HepG2 (cell line): ENCODE data around the gene MAN1C1. TPM values are rescaled to one million over a fixed set of nuclear protein-coding genes. Genes with fewer than 3 reads are reported as not detected.

Experiments used
- ARNT ChIP-seq: fragments of 450-650 bp; IDR thresholded peaks from 2 replicates; pipeline ENCODE4 v1.6.1; 2017
- EP300 ChIP-seq, 3 experiments: sonication (generic) in 1 of 3; formaldehyde crosslinking in 1 of 3; IDR thresholded peaks; 2 replicates each; pipeline versions ENCODE4 v1.5.1 to v1.6.1; 2011 to 2020; ENCODE audit warnings: low read depth in 2 of 3, low read length in 2 of 3, borderline replicate concordance in 1 of 3, improper control_type of control experiment in 1 of 3, mild to moderate bottlenecking in 1 of 3, missing genetic modification reagents in 1 of 3, moderate library complexity in 1 of 3
- ERF ChIP-seq: IDR thresholded peaks from 2 replicates; pipeline ENCODE4 v1.6.1; 2018; ENCODE audit warnings: missing biosample characterization, missing genetic modification reagents
- FOXK1 ChIP-seq: sonication (generic); formaldehyde crosslinking; IDR thresholded peaks from 2 replicates; pipeline ENCODE4 v1.4.0; 2020; ENCODE audit warnings: low read depth, missing genetic modification reagents, borderline replicate concordance
- HMGA1 ChIP-seq: sonication (generic); formaldehyde crosslinking; conservative IDR thresholded peaks from 2 replicates; pipeline ENCODE4 v1.4.0; 2020; ENCODE audit warnings: missing genetic modification reagents
- IKZF1 ChIP-seq: fragments of 450-650 bp; IDR thresholded peaks from 2 replicates; pipeline ENCODE4 v1.7.1; 2016
- MED13 ChIP-seq: sonication (generic); formaldehyde crosslinking; IDR thresholded peaks from 2 replicates; pipeline ENCODE4 v1.5.0; 2020; ENCODE audit warnings: missing genetic modification reagents
- NKX3-1 ChIP-seq: sonication (generic); formaldehyde crosslinking; IDR thresholded peaks from 2 replicates; pipeline ENCODE4 v1.5.0; 2020; ENCODE audit warnings: missing genetic modification reagents
- PHF21A ChIP-seq: sonication (generic); formaldehyde crosslinking; IDR thresholded peaks from 2 replicates; pipeline ENCODE4 v1.5.0; 2020; ENCODE audit warnings: mild to moderate bottlenecking, missing genetic modification reagents
- RARG ChIP-seq: sonication (generic); formaldehyde crosslinking; IDR thresholded peaks from 2 replicates; pipeline ENCODE4 v1.4.0; 2020; ENCODE audit warnings: low read depth, mild to moderate bottlenecking, missing genetic modification reagents
- TCF12 ChIP-seq, 2 experiments: fragments of 450-650 bp in 1 of 2; sonication (generic) in 1 of 2; formaldehyde crosslinking in 1 of 2; IDR thresholded peaks; 2 replicates each; pipeline versions ENCODE4 v1.6.1 to v1.8.0; 2017 to 2022; ENCODE audit warnings: antibody characterized with exemption in 1 of 2, mild to moderate bottlenecking in 1 of 2, missing genetic modification reagents in 1 of 2, moderate library complexity in 1 of 2
- ZBTB42 ChIP-seq: sonication (generic); formaldehyde crosslinking; IDR thresholded peaks from 2 replicates; pipeline ENCODE4 v1.5.0; 2020; ENCODE audit warnings: mild to moderate bottlenecking, missing genetic modification reagents
- ZFX ChIP-seq: sonication (generic); formaldehyde crosslinking; IDR thresholded peaks from 2 replicates; pipeline ENCODE4 v1.4.0; 2020; ENCODE audit warnings: mild to moderate bottlenecking, low read depth, missing genetic modification reagents, moderate library complexity
- ZNF274 ChIP-seq: sonication (generic); formaldehyde crosslinking; IDR thresholded peaks from 2 replicates; pipeline ENCODE4 v1.5.1; 2020; ENCODE audit warnings: mild to moderate bottlenecking, missing genetic modification reagents
- ZNF354B ChIP-seq: sonication (generic); formaldehyde crosslinking; IDR thresholded peaks from 2 replicates; pipeline ENCODE4 v1.8.0; 2022; ENCODE audit warnings: mild to moderate bottlenecking, missing genetic modification reagents
- ZNF674 ChIP-seq: sonication (generic); formaldehyde crosslinking; IDR thresholded peaks from 2 replicates; pipeline ENCODE4 v1.5.0; 2020; ENCODE audit warnings: low read depth, mild to moderate bottlenecking, missing genetic modification reagents
- ZNF709 ChIP-seq: sonication (generic); formaldehyde crosslinking; IDR thresholded peaks from 2 replicates; pipeline ENCODE4 v1.5.0; 2020; ENCODE audit warnings: mild to moderate bottlenecking, missing genetic modification reagents
- ZNF788 ChIP-seq: sonication (generic); formaldehyde crosslinking; IDR thresholded peaks from 2 replicates; pipeline ENCODE4 v1.5.0; 2020; ENCODE audit warnings: mild to moderate bottlenecking, missing genetic modification reagents, borderline replicate concordance
- polyA plus RNA-seq, 8 experiments: library from polyadenylated mRNA; depleted of rRNA in 3 of 8; stranded (reverse) in 7 of 8; unstranded in 1 of 8; fragments of >200 nt; fragmentation: Illumina TruSeq in 4 of 8; extraction: Trizol in 4 of 8; gene quantifications; 2 replicates each; pipeline versions ENCODE4 v1.2.1 to v1.2.3, GENCODE V29; 2011 to 2016; ENCODE audit warnings: low read depth in 4 of 8, missing spikeins in 1 of 8, mixed read lengths in 1 of 8; ENCODE audit not compliant: insufficient read depth in 1 of 8
- total RNA-seq, 5 experiments: library from RNA; depleted of rRNA; stranded (reverse); fragments of >200 nt; fragmentation: Illumina TruSeq; extraction: Trizol; gene quantifications; 2 replicates each; pipeline ENCODE4 v1.2.3, GENCODE V29; 2016; ENCODE audit warnings: low read depth in 1 of 5
- TF ChIP-seq, protein P1 (sequence below): sonication (generic); formaldehyde crosslinking; IDR thresholded peaks from 2 replicates; pipeline ENCODE4 v1.4.0; 2020; ENCODE audit warnings: missing genetic modification reagents
- TF ChIP-seq, protein P2 (sequence below): sonication (generic); formaldehyde crosslinking; IDR thresholded peaks from 2 replicates; pipeline ENCODE4 v1.8.1; 2023; ENCODE audit warnings: mild to moderate bottlenecking, missing genetic modification reagents
- TF ChIP-seq, protein P3 (sequence below): sonication (generic); formaldehyde crosslinking; IDR thresholded peaks from 2 replicates; pipeline ENCODE4 v1.9.0; 2022; ENCODE audit warnings: low read depth, missing genetic modification reagents
- TF ChIP-seq, protein P4 (sequence below): sonication (generic); formaldehyde crosslinking; IDR thresholded peaks from 2 replicates; pipeline ENCODE4 v1.4.0; 2020; ENCODE audit warnings: mild to moderate bottlenecking, missing genetic modification reagents
- TF ChIP-seq, protein P5 (sequence below): sonication (generic); formaldehyde crosslinking; IDR thresholded peaks from 2 replicates; pipeline ENCODE4 v1.8.1; 2023; ENCODE audit warnings: missing genetic modification reagents, mild to moderate bottlenecking, borderline replicate concordance
- TF ChIP-seq, protein P6 (sequence below): sonication (generic); formaldehyde crosslinking; IDR thresholded peaks from 2 replicates; pipeline ENCODE4 v1.5.0; 2020; ENCODE audit warnings: missing genetic modification reagents

The MAN1C1 gene
- total and polyA plus RNA-seq, 2 of the 13 experiments (the other 11 are each of a cell fraction or from before 2014, with no cell fraction given), result 0.18 to 0.49 TPM

DNA sequence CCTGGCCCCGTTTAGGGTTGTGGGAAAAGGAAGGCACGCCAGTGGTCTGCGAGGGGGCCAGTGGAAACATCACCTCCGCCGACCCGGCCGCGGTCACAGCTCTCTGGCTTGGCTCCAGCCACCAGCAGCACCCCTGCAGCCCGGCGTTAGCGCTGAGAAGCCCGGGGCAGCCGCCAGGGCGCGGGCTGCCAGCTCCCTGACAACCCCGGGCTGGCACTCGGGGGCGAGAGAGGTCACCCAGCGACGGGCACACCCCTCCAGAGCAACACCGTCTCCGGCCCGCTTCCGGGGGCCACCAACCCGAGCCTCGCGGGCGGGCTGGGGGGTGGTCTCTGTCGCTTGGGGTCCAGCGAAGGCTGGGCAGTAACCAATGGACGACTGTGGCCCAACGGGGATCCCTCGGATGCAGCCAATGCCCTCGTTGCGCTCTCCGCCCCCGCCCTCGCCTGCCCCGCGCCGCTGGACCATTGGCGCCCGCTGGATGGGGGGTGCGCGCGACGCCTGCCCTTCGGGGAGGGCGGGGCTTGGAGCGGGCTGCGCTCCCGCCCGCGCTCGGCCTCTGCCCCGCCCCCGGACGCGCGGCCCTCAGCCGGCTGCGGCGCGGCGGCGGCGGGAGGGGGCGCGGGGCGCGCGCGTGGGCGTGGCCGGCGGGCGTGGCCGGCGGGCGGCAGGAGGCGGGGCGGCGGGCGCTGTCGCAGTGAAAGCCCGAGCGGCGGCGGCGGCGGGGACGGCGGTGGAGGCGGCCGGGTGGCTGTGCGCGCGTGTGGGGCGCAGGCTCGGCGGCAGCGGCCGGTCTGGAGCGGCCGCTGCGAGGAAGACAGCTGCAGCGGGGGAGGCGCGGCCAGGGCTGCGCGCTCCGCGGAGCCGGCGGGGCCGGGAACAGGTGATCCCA is at the start of gene MAN1C1 (continued):
- TF ChIP-seq, protein P1, sequence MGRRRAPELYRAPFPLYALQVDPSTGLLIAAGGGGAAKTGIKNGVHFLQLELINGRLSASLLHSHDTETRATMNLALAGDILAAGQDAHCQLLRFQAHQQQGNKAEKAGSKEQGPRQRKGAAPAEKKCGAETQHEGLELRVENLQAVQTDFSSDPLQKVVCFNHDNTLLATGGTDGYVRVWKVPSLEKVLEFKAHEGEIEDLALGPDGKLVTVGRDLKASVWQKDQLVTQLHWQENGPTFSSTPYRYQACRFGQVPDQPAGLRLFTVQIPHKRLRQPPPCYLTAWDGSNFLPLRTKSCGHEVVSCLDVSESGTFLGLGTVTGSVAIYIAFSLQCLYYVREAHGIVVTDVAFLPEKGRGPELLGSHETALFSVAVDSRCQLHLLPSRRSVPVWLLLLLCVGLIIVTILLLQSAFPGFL (CRISPR knock-in tag), result no peak
- no peak for TF ChIP-seq RARG
- peak; percentile 59; the same call in 1 of the 2 replicates for TF ChIP-seq ZNF788 (CRISPR knock-in tag)
- TF ChIP-seq, protein P2, sequence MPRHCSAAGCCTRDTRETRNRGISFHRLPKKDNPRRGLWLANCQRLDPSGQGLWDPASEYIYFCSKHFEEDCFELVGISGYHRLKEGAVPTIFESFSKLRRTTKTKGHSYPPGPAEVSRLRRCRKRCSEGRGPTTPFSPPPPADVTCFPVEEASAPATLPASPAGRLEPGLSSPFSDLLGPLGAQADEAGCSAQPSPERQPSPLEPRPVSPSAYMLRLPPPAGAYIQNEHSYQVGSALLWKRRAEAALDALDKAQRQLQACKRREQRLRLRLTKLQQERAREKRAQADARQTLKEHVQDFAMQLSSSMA (CRISPR knock-in tag), result no peak
- no peak for TF ChIP-seq ZNF709 (CRISPR knock-in tag)
- no peak for TF ChIP-seq EP300 (IDR thresholded peaks at IDR 0.05; ENCODE audit: low read depth in 2 of 2, low read length in 2 of 2)
- no peak for TF ChIP-seq EP300 (CRISPR knock-in tag; IDR thresholded peaks at IDR 0.05; ENCODE audit: borderline replicate concordance)
- TF ChIP-seq ZNF674, result no peak
- TF ChIP-seq PHF21A (CRISPR knock-in tag), result peak; percentile 38; the same call in 1 of the 2 replicates
- TF ChIP-seq FOXK1 (CRISPR knock-in tag), result no peak
- TF ChIP-seq MED13, result no peak
- TF ChIP-seq, protein P3, sequence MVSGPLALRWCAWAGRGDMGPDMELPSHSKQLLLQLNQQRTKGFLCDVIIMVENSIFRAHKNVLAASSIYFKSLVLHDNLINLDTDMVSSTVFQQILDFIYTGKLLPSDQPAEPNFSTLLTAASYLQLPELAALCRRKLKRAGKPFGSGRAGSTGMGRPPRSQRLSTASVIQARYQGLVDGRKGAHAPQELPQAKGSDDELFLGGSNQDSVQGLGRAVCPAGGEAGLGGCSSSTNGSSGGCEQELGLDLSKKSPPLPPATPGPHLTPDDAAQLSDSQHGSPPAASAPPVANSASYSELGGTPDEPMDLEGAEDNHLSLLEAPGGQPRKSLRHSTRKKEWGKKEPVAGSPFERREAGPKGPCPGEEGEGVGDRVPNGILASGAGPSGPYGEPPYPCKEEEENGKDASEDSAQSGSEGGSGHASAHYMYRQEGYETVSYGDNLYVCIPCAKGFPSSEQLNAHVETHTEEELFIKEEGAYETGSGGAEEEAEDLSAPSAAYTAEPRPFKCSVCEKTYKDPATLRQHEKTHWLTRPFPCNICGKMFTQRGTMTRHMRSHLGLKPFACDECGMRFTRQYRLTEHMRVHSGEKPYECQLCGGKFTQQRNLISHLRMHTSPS (CRISPR knock-in tag), result peak; percentile 72
- no peak for TF ChIP-seq ZNF274 (CRISPR knock-in tag)
- no peak for TF ChIP-seq ZBTB42 (CRISPR knock-in tag)
- TF ChIP-seq HMGA1 (CRISPR knock-in tag), result no peak
- peak; percentile 33; the same call in 1 of the 2 replicates for TF ChIP-seq ZFX (CRISPR knock-in tag)
- TF ChIP-seq TCF12 (IDR thresholded peaks at IDR 0.05), result no peak
- TF ChIP-seq TCF12 (CRISPR knock-in tag; IDR thresholded peaks at IDR 0.05), result peak; percentile 67; the same call in 1 of the 2 replicates
- TF ChIP-seq ARNT, result no peak
- TF ChIP-seq ERF, result 0 out of 2 replicates have a peak, but pooled peaks have one; percentile 15
- TF ChIP-seq, protein P4, sequence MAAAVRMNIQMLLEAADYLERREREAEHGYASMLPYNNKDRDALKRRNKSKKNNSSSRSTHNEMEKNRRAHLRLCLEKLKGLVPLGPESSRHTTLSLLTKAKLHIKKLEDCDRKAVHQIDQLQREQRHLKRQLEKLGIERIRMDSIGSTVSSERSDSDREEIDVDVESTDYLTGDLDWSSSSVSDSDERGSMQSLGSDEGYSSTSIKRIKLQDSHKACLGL (CRISPR knock-in tag), result peak; percentile 60; the same call in 1 of the 2 replicates
- TF ChIP-seq, protein P5, sequence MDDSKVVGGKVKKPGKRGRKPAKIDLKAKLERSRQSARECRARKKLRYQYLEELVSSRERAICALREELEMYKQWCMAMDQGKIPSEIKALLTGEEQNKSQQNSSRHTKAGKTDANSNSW (CRISPR knock-in tag), result no peak
- TF ChIP-seq ZNF354B, result no peak
- TF ChIP-seq NKX3-1 (CRISPR knock-in tag), result no peak
- TF ChIP-seq, protein P6, sequence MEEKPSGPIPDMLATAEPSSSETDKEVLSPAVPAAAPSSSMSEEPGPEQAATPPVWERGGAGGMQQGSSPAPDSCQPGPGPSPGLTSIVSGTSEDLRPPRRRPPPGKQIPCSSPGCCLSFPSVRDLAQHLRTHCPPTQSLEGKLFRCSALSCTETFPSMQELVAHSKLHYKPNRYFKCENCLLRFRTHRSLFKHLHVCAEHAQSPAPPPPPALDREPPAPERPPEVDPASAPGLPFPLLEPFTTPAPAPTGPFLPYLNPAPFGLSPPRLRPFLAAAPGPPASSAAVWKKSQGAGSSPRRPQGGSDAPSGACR (CRISPR knock-in tag), result no peak
- TF ChIP-seq IKZF1, result no peak
